Activated CD4-positive, CD25-positive, alpha-beta regulatory T cell treated with anti-CD3 and anti-CD28 coated beads, Interleukin-2, amount 50 U/mL, for 24 hours (primary cell): ENCODE data around the gene POLR2J.
A peak's percentile ranks its signal among the peaks of the same experiment; 100 is the strongest.
"Not testable (repeated sequence)": the region's sequence is repeated elsewhere in the genome, so short reads cannot be mapped to it uniquely, and the experiment has no call there.

Experiments used
- ATAC-seq, 2 donors: fragments of 150-1000 bp; cut with Tn5 transposase; one replicate each; pipeline ENCODE4 v1.10.0; 2021; ENCODE audit warnings: mild to moderate bottlenecking in 1 of 2, moderate library complexity in 1 of 2

The POLR2J gene

GRCh38 chr7:102478314-102479208 lies at the start of gene POLR2J:
Gene POLR2J (minus strand): TSS chr7:102478922. CDS start chr7:102478860, 62 bp downstream.
- ATAC-seq, result peak; percentile 88

- ATAC-seq, result not testable (repeated sequence)
These were observed 49.4 kb upstream of the POLR2J start for GRCh38 chr7:102527822-102528793.

- ATAC-seq, result not testable (repeated sequence)
These were observed 48.5 kb upstream of the POLR2J start for GRCh38 chr7:102527182-102527581.

GRCh38 chr7:102524803-102525202 lies 46.1 kb upstream of the POLR2J start:
- ATAC-seq, result not testable (repeated sequence)

GRCh38 chr7:102520797-102521196 lies 42.1 kb upstream of the POLR2J start:
- not testable (repeated sequence) for ATAC-seq

- peak; percentile 97 to 98 for ATAC-seq
These were observed 38.9 kb upstream of the POLR2J start, which contains the start of gene RASA4B for GRCh38 chr7:102517550-102518147. Gene RASA4B (minus strand): TSS chr7:102517777. CDS start chr7:102517710, 67 bp downstream.

- ATAC-seq, result peak in 1 of 2 donors; percentile 11
These were observed 38.2 kb upstream of the POLR2J start for GRCh38 chr7:102516951-102517350.

GRCh38 chr7:102515889-102516288 lies 37.2 kb upstream of the POLR2J start:
- ATAC-seq, result not testable (repeated sequence)

GRCh38 chr7:102514881-102515721 lies 36.4 kb upstream of the POLR2J start:
- ATAC-seq, result not testable (repeated sequence)

GRCh38 chr7:102512642-102513221 lies 34.0 kb upstream of the POLR2J start:
- ATAC-seq, result not testable (repeated sequence)

GRCh38 chr7:102511860-102512522 lies 33.3 kb upstream of the POLR2J start:
- ATAC-seq, result peak; percentile 48 to 66

GRCh38 chr7:102510575-102510974 lies 31.9 kb upstream of the POLR2J start:
- ATAC-seq, result not testable (repeated sequence)

- ATAC-seq, result not testable (repeated sequence)
These were observed 28.8 kb upstream of the POLR2J start for GRCh38 chr7:102507410-102508088.

- ATAC-seq, result not testable (repeated sequence)
These were observed 26.8 kb upstream of the POLR2J start for GRCh38 chr7:102505298-102506185.

- ATAC-seq, result not testable (repeated sequence)
These were observed 24.4 kb upstream of the POLR2J start for GRCh38 chr7:102503141-102503540.

- not testable (repeated sequence) for ATAC-seq
These were observed 19.6 kb upstream of the POLR2J start for GRCh38 chr7:102498321-102498720.

- ATAC-seq, result not testable (repeated sequence)
These were observed 18.6 kb upstream of the POLR2J start for GRCh38 chr7:102497308-102497707.

GRCh38 chr7:102496861-102497260 lies 18.1 kb upstream of the POLR2J start:
- not testable (repeated sequence) for ATAC-seq
